Measurements from ENCODE around the gene GPR137. TPM values are rescaled to one million over a fixed set of nuclear protein-coding genes. Genes with fewer than 3 reads are reported as not detected.

The GPR137 gene
- total and polyA plus RNA-seq, 10 of the 15 experiments (the other 5 are each of a cell fraction or from before 2014, with no cell fraction given), result 0.37 to 29.2 (median 13.8) TPM

- no peak for TF ChIP-seq MLLT1 (IDR thresholded peaks at IDR 0.05)
- no peak for TF ChIP-seq STAT3 (IDR thresholded peaks at IDR 0.05; ENCODE audit: low read depth, low read length)
- no peak for TF ChIP-seq SIN3A (IDR thresholded peaks at IDR 0.05; ENCODE audit: low read depth, low read length)
- TF ChIP-seq EED (IDR thresholded peaks at IDR 0.05; ENCODE audit: low read depth), result 0 out of 2 replicates have a peak, but pooled peaks have one; percentile 9
- peak; percentile 33 for TF ChIP-seq SP1 (IDR thresholded peaks at IDR 0.05; ENCODE audit: low read depth, low read length)
- TF ChIP-seq SREBF1 (IDR thresholded peaks at IDR 0.05; ENCODE audit: low read length), result no peak
- no peak for TF ChIP-seq SMAD5 (IDR thresholded peaks at IDR 0.05; ENCODE audit: low read depth)
- TF ChIP-seq IKZF1 (conservative IDR thresholded peaks at IDR 0.05), result peak; percentile 17; the same call in 1 of the 2 replicates
- TF ChIP-seq RUNX3 (IDR thresholded peaks at IDR 0.05; ENCODE audit: low read length), result no peak
- no peak for TF ChIP-seq SMAD1 (IDR thresholded peaks at IDR 0.05; ENCODE audit: low read depth, partially characterized antibody)
- TF ChIP-seq CBFB (IDR thresholded peaks at IDR 0.05; ENCODE audit: low read depth), result peak; percentile 46
- TF ChIP-seq PAX5 (IDR thresholded peaks at IDR 0.05; ENCODE audit: borderline replicate concordance, low read depth, low read length), result peak; percentile 78
- TF ChIP-seq IRF4 (IDR thresholded peaks at IDR 0.05; ENCODE audit: low read depth, low read length), result no peak
- TF ChIP-seq CREM (IDR thresholded peaks at IDR 0.05; ENCODE audit: low read depth), result peak; percentile 90
- peak; percentile 85 for TF ChIP-seq SPI1 (IDR thresholded peaks at IDR 0.05; ENCODE audit: borderline replicate concordance, insufficient read depth, low read depth, low read length)
- TF ChIP-seq NFXL1 (IDR thresholded peaks at IDR 0.05; ENCODE audit: borderline replicate concordance), result no peak
- no peak for TF ChIP-seq RELA (IDR thresholded peaks at IDR 0.05; ENCODE audit: borderline replicate concordance, partially characterized antibody)
- TF ChIP-seq EGR1 (IDR thresholded peaks at IDR 0.05; ENCODE audit: borderline replicate concordance in 1 of 2, low read depth in 2 of 2, low read length in 2 of 2), result peak in 1 of 2 experiments; percentile 57; a peak in 1 of 3 replicates
- no peak for TF ChIP-seq ESRRA (IDR thresholded peaks at IDR 0.05; ENCODE audit: low read length)
- peak; percentile 18 for TF ChIP-seq NR2F1 (conservative IDR thresholded peaks at IDR 0.05)
Observed at GRCh38 chr11:64239662-64240434, 45.8 kb upstream of the GPR137 start (continued).
